ENCODE data around the gene SLC26A1. TPM values are rescaled to one million over a fixed set of nuclear protein-coding genes. Genes with fewer than 3 reads are reported as not detected.

Gene SLC26A1
- total RNA-seq, 1 donor from 2014 or later, result 1.0 TPM

- intact Hi-C loops (cut with DNase I), result no loop called here
- Histone ChIP-seq H3K27ac (no peak overlapping the region), H3K9me3 (no peaks in the 10 kb centered on the region), H3K36me3 (peaks cover 14% of the 10 kb centered on the region), H3K4me3 (no peak overlapping the region), H3K4me1 (no peaks in the 10 kb centered on the region), H3K27me3 (ENCODE audit: low read depth) (peaks cover 32% of the 10 kb centered on the region)
- DNase-seq, result no peak
- no peak for ATAC-seq
- TF ChIP-seq CTCF (IDR thresholded peaks at IDR 0.05), result no peak
Observed at GRCh38 chr4:1027219-1027914, 34.2 kb upstream of the SLC26A1 start.

GRCh38 chr4:1026115-1026514 is 32.9 kb upstream of the SLC26A1 start:
- H3K27ac ChIP-seq, result no peak overlapping the region
- H3K36me3 ChIP-seq, result peaks cover 14% of the 10 kb centered on the region
- no peak overlapping the region for H3K4me3 ChIP-seq
- no peak for DNase-seq
- peaks cover 24% of the 10 kb centered on the region for H3K27me3 ChIP-seq (ENCODE audit: low read depth)
- intact Hi-C loops (cut with DNase I), result no loop called here
- TF ChIP-seq CTCF (IDR thresholded peaks at IDR 0.05), result no peak
- ATAC-seq, result peak; percentile 52 to 68
- no peaks in the 10 kb centered on the region for H3K9me3 ChIP-seq
- H3K4me1 ChIP-seq, result no peaks in the 10 kb centered on the region

- TF ChIP-seq CTCF (IDR thresholded peaks at IDR 0.05), result no peak
- Histone ChIP-seq H3K36me3 (peaks cover 14% of the 10 kb centered on the region), H3K27ac (no peak overlapping the region), H3K4me1 (no peaks in the 10 kb centered on the region), H3K9me3 (no peaks in the 10 kb centered on the region), H3K4me3 (no peak overlapping the region), H3K27me3 (ENCODE audit: low read depth) (peaks cover 13% of the 10 kb centered on the region)
- no peak for DNase-seq
- ATAC-seq, result no peak
- intact Hi-C loops (cut with DNase I), result no loop called here
Observed at GRCh38 chr4:1024882-1025545, 31.8 kb upstream of the SLC26A1 start.

GRCh38 chr4:1023895-1024740 is 30.9 kb upstream of the SLC26A1 start:
- no peak overlapping the region for H3K4me3 ChIP-seq
- H3K4me1 ChIP-seq, result no peaks in the 10 kb centered on the region
- DNase-seq (no peak), ATAC-seq (no peak)
- H3K27me3 ChIP-seq (ENCODE audit: low read depth), result peaks cover 6% of the 10 kb centered on the region
- intact Hi-C loops (cut with DNase I), result no loop called here
- H3K36me3 ChIP-seq, result peaks cover 14% of the 10 kb centered on the region
- no peaks in the 10 kb centered on the region for H3K9me3 ChIP-seq
- no peak for TF ChIP-seq CTCF (IDR thresholded peaks at IDR 0.05)
- H3K27ac ChIP-seq, result no peak overlapping the region

- ATAC-seq (no peak), DNase-seq (no peak)
- no peaks in the 10 kb centered on the region for H3K27me3 ChIP-seq (ENCODE audit: low read depth)
- H3K27ac ChIP-seq, result no peak overlapping the region
- intact Hi-C loops (cut with DNase I), result no loop called here
- peaks cover 14% of the 10 kb centered on the region for H3K36me3 ChIP-seq
- TF ChIP-seq CTCF (IDR thresholded peaks at IDR 0.05), result no peak
- no peaks in the 10 kb centered on the region for H3K9me3 ChIP-seq
- H3K4me1 ChIP-seq, result no peaks in the 10 kb centered on the region
- H3K4me3 ChIP-seq, result no peak overlapping the region
Observed at GRCh38 chr4:1023075-1023640, 30.0 kb upstream of the SLC26A1 start.

Data from lower lobe of right lung (tissue), 2 donors.